Stimulated activated CD4-positive, alpha-beta T cell treated with anti-CD3 and anti-CD28 coated beads, TNF-alpha, amount 100 ng/mL, for 4 hours (primary cell): ENCODE results near the gene MAGI2.

Experiments
- DNase-seq, 3 experiments: peaks; one replicate each; pipeline ENCODE4 v3.0.0-alpha.2; 2020; ENCODE audit warnings: low read depth in 3 of 3

Gene MAGI2

GRCh38 chr7:79257959-79258358, 195.5 kb downstream of the MAGI2 start:
- DNase-seq = no peak

DNA sequence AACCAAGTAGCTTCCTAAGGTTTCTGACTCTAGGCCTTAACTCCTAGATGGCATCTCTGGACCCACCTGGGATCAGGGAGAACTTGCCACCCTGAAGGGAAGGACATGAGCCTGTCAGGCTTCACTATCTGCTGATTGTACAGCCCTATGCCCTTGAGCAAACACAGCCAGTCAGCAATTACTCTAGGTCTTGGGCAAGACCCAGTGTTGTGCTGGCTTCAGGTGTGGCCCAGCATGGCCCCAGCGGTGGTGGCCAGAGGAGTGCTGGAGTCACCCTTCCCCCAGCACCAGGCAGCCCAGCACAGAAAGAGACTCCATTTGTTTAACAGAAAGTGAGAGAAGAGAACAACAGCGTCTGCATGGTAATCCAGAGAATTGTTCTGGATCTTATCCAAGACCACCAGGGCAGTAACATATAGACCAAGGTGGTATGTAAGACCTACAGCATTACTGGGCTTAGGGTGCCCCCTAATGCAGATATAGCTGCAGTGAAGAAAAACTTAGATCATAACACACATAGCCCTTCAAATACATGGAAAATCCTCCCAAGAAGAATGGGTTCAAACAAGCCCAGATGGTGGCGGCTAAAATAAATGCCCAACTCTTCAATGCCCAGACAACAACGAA, 207.7 kb downstream of the MAGI2 start:
- DNase-seq = no peak

DNA sequence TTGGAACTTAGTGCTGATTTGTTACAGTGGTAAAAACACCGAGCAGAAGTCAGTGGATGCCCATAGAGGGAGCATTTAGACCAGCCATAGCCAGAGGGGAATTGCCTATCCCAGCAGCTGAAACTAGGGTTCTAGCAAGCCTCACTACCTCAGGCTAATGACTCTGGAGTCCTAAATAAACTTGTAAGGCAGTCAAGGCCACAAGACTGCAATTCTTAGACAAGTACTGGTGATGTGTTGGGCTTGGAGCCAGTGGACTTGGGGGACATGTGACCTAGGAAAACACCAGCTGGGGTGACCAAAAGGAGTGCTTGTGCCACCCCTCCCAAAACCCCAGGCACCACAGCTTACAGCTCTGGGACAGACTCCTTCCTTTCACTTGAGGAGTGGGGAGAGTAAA, 209.0 kb downstream of the MAGI2 start:
- DNase-seq = no peak

DNA sequence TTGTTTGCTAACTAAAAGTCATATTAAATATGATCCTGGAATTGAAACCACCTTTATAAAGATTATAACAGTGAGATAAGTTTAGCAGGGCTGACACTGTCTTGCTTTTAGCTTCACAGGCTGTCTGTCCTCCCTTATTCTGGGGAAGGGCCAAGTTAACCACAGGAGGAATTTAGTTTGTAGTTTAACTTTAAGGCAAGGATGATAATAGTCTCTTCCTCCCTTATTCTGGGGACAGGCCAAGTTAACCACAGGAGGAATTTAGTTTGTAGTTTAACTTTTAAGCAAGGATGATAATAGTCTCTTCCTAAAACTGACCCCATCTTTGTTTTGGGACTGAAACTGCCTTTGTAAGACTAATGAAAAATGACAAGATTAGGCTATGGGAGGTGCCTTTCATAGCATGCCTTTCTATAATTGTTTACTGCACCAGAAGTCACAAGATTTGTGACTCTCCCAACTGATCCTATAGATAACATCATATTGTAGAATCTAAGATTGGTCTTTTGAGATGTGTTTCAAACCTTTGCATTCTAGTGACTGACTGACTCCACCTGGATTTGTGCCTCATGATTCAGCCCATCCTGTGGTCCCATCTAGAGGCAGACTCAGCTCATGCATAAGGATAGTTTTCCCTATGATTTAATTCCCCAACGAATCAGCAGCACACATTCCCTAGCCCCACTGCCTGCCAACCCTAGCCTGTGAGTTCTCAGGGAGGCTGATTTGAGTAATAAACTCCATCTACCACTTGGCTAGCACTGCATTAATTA, 212.0 kb downstream of the MAGI2 start:
- DNase-seq = no peak

GRCh38 chr7:79240413-79240812, 213.1 kb downstream of the MAGI2 start:
- DNase-seq = no peak

GRCh38 chr7:79236352-79237028, 217.0 kb downstream of the MAGI2 start:
- no peak for DNase-seq

DNA sequence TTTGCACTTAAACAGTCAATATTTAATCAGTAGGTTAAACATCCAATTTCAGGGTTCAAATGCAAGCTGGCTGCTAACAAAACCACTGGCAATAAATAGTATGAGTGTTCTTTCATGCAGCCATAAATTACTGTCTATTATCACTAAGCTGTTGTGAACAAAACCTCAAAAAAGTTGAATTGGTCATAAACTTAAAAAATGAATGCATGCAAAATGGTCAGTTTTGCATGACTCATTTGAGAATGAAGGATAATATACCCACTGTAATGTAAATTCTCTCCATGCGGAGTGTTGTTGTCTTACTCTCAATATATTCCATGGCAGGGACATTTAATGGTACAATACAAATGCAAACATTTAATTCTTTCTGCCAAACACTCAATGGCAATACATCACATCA, 226.4 kb downstream of the MAGI2 start:
- no peak for DNase-seq

- DNase-seq = no peak
Measured at GRCh38 chr7:79221211-79221610, 232.3 kb downstream of the MAGI2 start.

DNA sequence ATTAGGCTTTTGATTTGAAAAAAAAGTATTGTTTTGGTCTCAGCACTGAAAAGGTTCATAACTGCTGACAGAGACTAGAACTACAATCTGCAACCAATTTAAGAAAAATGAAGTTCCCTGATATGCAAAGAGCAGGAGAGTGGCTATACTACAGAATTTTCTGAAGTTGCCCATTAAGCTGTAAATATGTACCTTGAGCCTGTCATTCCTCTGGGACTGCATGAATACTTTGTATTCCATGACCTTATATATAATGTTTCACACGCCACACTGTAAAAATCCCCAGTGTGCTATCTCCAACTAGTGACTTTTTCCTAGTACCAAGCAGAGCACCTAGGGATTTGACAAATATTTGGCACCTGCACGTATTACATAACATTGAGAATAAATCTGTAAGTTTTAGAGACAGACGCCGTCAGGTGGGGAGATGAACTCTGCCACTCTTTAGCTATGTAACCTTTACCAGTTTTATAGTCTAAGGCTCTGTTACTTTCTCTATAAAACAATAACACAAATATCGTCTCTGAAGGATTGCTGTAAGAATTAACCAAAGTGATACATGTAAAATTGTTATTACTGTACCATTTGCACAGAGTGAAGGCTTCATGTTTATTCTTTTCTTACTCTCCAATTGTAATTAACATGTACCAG, 235.4 kb downstream of the MAGI2 start:
- no peak for DNase-seq

- DNase-seq = no peak
Measured at GRCh38 chr7:79217468-79217867, 236.0 kb downstream of the MAGI2 start.

DNA sequence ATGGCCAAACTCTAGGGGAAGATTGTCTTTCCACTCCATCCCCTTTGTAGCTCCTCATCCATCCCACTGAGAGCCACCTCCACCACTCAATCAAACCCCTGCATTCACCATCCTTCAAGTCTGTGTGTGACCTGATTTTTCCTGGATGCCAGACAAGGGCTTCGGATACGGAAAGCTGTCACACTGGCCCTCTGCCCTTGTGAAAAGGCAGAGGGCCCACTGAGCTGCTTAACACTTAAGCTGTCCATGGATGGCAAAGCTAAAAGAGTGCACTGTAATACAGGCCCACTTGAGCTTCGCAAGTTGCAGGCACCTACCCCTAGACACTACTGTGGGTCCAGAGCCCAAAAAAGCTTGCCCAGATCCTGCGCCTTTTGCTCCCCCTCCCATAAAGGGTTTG, 237.2 kb downstream of the MAGI2 start:
- no peak for DNase-seq

DNA sequence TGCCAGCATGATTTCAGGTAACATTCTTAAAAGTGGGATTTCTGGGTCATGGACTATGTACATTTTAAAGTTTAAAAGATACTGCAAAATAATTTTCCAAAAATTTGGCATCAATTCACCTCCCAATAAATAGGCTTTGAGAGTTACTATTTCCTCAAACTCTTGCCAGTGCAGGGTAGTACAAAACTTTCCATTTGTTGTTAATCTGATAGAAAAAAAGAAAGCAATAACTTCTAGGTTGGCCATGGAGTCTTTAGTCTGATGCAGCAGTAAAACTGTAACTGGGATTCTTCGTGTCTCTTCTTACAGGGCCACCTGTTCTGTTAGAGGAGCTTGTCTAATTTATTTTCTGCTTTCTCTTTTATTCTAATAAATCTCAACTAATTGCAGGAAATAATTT, 241.1 kb downstream of the MAGI2 start:
- no peak for DNase-seq

- DNase-seq = no peak
Measured at GRCh38 chr7:79211724-79212123, 241.7 kb downstream of the MAGI2 start.

- DNase-seq = no peak
Measured at GRCh38 chr7:79199961-79200360, 253.5 kb downstream of the MAGI2 start.

- no peak for DNase-seq
Measured at GRCh38 chr7:79199266-79199665, 254.2 kb downstream of the MAGI2 start.

GRCh38 chr7:79185605-79186004, 267.9 kb downstream of the MAGI2 start:
- DNase-seq = no peak

- DNase-seq = no peak
Measured at GRCh38 chr7:79182283-79182682, 271.2 kb downstream of the MAGI2 start.

DNA sequence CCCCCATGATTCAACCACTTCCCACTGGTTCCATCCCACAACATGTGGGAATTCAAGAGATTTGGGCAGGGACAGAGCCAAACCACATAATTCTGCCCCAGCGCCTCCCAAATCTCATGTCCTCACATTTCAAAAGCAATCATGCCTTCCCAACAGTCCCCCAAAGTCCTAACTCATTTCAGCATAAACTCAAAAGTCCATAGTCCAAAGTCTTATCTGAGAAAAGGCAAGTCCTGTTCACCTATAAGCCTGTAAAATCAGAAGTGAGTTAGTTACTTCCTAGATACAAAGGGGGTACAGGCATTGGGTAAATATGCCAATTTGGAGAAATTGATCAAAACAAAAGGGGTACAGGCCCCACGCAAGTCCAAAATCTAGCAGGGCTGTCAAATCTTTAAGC, 272.9 kb downstream of the MAGI2 start:
- DNase-seq = no peak

DNA sequence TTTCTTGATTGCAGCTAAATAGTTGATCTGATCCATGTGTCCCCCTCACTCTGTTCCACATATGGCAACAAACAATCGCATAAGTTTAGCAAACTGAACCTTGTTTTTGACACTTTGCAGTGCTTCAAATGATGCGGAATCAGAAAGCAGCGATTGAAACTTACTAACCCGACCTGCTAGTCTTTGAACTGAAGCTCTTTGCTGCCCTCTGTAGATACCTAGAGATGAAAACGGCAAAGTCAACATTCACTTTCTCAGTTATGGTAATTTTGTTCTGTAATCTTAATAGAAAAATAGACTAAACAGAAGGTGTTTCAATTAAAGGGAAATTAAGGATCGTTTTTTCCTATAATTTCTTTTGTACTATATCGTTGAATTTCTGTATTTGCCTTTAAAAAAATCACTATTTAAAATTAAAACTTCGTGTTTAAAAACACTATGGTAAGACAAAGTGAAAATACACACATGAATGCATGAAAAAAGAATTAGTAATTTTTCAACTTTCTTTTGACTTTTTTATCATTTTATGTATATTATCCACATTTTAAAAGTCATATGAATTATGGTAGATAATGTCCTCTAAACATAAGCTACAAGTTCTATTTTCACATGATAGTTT, 276.5 kb downstream of the MAGI2 start:
- DNase-seq = no peak

- no peak for DNase-seq
Measured at GRCh38 chr7:79175374-79175773, 278.1 kb downstream of the MAGI2 start.

DNA sequence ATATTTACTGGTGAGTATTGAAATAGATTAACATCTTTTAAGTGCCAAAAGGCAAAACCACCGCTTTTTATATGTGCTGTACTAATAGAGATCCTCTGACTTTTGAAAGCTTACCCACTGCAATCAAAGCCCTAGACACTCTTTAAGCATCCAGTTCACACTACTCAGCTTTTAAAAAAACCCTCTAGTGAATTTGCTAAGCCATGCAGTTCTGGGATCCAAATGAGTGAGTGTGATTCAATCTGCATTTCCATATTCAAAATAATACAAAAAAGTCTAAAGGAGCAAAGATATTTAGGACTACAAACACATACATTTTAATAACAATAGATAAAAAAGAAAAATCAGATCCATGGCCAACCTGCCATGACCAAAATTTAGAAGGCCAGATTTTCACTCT, 288.2 kb downstream of the MAGI2 start:
- no peak for DNase-seq

DNA sequence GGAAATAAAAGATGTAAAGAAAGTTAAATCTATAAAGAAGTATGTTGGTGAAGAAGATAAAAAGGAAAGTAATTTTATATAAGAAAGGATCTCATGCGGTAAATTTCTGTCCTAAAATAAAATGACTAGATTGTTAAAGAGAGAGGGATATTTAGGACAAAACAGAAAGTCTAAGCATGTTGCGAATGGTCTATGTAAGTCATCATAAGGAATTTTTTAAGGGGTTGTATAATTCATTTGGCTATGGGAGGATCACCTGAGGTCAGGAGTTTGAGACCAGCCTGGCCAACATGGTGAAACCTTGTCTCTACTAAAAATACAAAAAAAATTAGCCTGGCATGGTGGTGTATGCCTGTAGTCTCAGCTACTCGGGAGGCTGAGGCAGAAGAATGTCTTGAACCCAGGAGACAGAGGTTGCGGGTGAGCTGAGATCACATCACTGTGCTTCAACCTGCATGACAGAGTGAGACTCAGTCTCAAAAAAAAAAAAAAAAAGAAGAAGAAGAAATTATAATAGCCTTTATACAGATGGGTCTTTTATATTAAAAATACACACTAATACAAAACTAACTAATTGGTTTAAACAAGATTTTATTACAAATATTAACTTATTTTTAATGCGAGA, 294.3 kb downstream of the MAGI2 start:
- DNase-seq = no peak
